Placental epithelial cell (primary cell): ENCODE results near the gene RPL12. TPM values are rescaled to one million over a fixed set of nuclear protein-coding genes. Genes with fewer than 3 reads are reported as not detected.

Experiments used
- small RNA-seq: library from RNA; depleted of rRNA; stranded (forward); fragments of <200 nt; gene quantifications from one replicate; pipeline ENCODE3, GENCODE V24; 2012
- total RNA-seq: library from RNA; depleted of rRNA; stranded (reverse); fragments of >200 nt; gene quantifications from 2 replicates; pipeline ENCODE4 v1.2.3, GENCODE V29; 2012

Gene RPL12
- total RNA-seq = 1,146 and 1,303 TPM in 2 replicates

DNA sequence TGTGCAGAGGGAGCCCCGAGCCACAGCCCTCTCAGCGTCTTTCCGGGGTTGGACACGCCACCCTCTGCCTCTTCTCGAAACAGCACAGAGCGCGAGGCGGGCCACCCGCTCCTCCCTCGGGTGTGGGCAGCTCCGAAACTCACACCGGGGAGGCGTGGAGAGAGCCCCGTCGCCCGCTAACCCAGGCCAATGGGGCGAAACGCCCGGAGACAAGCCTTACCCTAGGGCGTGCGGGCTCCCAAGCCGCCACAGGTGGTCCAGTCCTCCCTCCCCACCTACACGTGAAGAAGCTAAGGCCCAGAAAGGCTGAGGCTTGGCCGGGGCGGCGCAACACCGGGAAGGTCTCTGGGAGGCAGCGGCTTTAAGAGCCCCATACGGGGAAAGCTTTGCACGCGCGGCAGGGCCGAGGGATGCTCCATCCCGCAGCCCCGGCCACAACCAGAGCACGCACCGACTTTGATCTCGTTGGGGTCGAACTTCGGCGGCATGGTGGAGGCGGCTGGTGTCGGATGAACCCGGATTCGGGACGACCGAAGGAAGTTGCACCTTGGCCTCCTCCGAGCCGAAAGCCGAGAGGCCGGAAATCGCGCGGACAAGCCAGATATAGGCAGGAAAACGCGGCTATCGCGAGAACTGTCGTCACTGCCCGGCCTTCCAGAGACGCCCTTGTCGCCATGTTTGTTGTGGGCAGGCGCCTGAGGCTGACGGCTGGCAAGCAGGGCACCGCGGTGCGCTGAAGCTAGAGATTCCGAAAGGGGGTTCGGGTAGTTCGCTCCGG is at the start of gene RPL12, which contains the start of gene LRSAM1:
Gene RPL12 (minus strand): TSS at position 577 of the 778 bp plus-strand sequence. CDS start 89 bp downstream, at position 488.
Gene LRSAM1 (plus strand): TSS at position 681 of the 778 bp plus-strand sequence. CDS start 3,018 bp downstream, outside the sequence.

DNA sequence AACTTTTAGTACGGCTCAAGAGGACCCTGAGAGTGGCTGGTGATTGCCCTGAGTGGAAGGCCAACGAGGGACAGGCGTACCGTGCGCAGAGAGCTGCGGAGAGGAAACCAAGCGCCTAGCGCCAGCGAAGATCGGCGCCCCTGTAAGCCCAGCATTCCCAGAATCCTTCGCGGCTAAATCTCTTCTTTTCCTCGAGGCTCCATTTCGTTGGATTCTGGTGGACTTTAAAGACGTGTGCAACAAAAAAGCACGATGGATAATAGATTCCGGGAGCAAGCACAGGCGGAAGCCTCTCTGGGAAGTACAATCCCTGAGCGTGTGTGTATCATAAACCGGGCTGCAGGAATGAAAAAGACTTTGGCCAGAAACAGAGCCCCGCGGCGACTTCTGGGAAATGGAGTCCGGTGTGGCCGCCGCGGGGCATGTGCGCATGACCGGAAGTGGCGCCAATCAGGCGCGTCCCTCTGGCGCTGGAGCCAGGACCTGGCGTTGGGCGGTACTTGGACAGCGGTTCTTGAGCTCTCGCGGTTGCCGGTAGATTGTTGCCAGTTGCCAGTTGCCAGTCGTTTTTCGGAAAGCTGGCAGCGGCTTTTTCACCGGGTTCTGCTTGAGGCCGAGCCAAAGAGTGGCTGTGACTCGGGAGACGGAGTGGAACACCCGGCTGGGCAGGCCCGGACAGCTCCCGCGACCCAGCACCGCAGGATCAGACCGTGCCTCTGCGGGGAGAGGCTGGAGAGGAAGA is 27.1 kb downstream of the RPL12 start, which contains the start of gene ZNF79:
Gene ZNF79 (plus strand): TSS at position 449 of the 742 bp plus-strand sequence. CDS start 406 bp downstream, outside the sequence.

Small RNA genes within 50 kb of the gene (small RNA-seq; reads per million reads assigned to genes)
- gene RF00019 (not detected), gene SNORA65 (409 reads per million, percentile 99 among the genes with 10 or more reads in this experiment)

Other genes starting within 250 kb of the RPL12 start
- gene GARNL3, start 186.6 kb downstream of the RPL12 start, total RNA-seq = 6.2 and 18.5 TPM in 2 replicates
- gene SLC2A8, start 54.2 kb downstream of the RPL12 start, total RNA-seq = 11.2 and 20.4 TPM in 2 replicates
- 16.9 and 19.1 TPM in 2 replicates for gene ZNF79, start 27.0 kb downstream of the RPL12 start, total RNA-seq
- gene LRSAM1, start 104 bp upstream of the RPL12 start, total RNA-seq = 18.0 and 21.2 TPM in 2 replicates
- gene STXBP1, start 160.9 kb upstream of the RPL12 start, total RNA-seq = 11.0 and 16.6 TPM in 2 replicates